ENCODE results near the gene OR4D9.

DNA sequence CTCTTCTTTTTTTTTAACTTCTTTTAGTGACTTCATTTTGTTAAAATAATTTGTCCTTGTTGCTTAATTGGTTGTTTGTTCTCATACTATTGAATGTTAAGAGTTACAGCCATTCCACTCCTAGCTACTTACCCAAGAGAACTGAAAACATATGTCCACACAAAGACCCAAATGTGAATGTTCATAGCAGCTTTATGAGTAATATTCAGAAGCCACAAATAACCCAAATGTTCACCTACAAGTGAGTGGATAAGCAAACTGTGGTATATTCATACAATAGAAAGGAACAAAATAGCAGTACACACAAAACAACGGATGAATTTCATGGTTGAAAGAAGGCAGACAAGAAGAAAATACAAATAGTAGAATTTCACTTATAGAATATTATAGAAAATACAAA lies 9.4 kb upstream of the OR4D9 start:
- TF ChIP-seq EZH2 (IDR thresholded peaks at IDR 0.05; ENCODE audit: low read length, unreplicated experiment), result no peak
- TF ChIP-seq, protein P1, sequence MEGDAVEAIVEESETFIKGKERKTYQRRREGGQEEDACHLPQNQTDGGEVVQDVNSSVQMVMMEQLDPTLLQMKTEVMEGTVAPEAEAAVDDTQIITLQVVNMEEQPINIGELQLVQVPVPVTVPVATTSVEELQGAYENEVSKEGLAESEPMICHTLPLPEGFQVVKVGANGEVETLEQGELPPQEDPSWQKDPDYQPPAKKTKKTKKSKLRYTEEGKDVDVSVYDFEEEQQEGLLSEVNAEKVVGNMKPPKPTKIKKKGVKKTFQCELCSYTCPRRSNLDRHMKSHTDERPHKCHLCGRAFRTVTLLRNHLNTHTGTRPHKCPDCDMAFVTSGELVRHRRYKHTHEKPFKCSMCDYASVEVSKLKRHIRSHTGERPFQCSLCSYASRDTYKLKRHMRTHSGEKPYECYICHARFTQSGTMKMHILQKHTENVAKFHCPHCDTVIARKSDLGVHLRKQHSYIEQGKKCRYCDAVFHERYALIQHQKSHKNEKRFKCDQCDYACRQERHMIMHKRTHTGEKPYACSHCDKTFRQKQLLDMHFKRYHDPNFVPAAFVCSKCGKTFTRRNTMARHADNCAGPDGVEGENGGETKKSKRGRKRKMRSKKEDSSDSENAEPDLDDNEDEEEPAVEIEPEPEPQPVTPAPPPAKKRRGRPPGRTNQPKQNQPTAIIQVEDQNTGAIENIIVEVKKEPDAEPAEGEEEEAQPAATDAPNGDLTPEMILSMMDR (conservative IDR thresholded peaks at IDR 0.05; ENCODE audit: low read depth, low read length), result no peak

All from PC-3 (cell line).